HT-29 (cell line): Measurements from ENCODE around the gene TRDMT1. TPM values are rescaled to one million over a fixed set of nuclear protein-coding genes. Genes with fewer than 3 reads are reported as not detected.

Source experiments
- DNase-seq: peaks from one replicate; pipeline ENCODE4 v3.0.0-alpha.2; 2015; ENCODE audit warnings: low spot score
- small RNA-seq: library from RNA; depleted of rRNA; stranded (forward); fragments of <200 nt; gene quantifications from one replicate; pipeline ENCODE3, GENCODE V24; 2014
- total RNA-seq: library from RNA; depleted of rRNA; stranded (reverse); fragments of >200 nt; shearing (Covaris generic); gene quantifications from 2 replicates; pipeline ENCODE4 v1.2.3, GENCODE V29; 2014; rRNA removed

The TRDMT1 gene
- total RNA-seq, 1 experiment from 2014 or later = 3.2 TPM

- DNase-seq = no peak
Measured at GRCh38 chr10:17101910-17102266, 99.6 kb downstream of the TRDMT1 start.

GRCh38 chr10:17101257-17101909 lies 100.1 kb downstream of the TRDMT1 start:
- peak; percentile 64 for DNase-seq

GRCh38 chr10:17100586-17100985 lies 100.9 kb downstream of the TRDMT1 start:
- DNase-seq = peak; percentile 25

- DNase-seq = no peak
Measured at GRCh38 chr10:17098012-17098411, 103.5 kb downstream of the TRDMT1 start.

Small RNA genes lying within 50 kb of the gene (small RNA-seq; reads per million reads assigned to genes)
- gene AC067747.1 = not detected

Other genes with a start within 250 kb of the TRDMT1 start
- under 0.01 TPM in 1 of 2 replicates, not detected in the other for gene CUBN, start 71.9 kb downstream of the TRDMT1 start, total RNA-seq
- 0.08 TPM in 1 of 2 replicates, not detected in the other for gene VIM, start 26.6 kb upstream of the TRDMT1 start, total RNA-seq